GM12874 (cell line): ENCODE results near the gene GLG1.

Experiments used
- CTCF ChIP-seq: IDR thresholded peaks from 2 replicates; pipeline ENCODE4 v1.5.1; 2011; ENCODE audit warnings: low read depth, mild to moderate bottlenecking, control low read depth, low read length, moderate library complexity; ENCODE audit not compliant: insufficient read depth

Gene GLG1

GRCh38 chr16:74591876-74592650 lies 14.9 kb downstream of the GLG1 start:
- no peak for TF ChIP-seq CTCF

DNA sequence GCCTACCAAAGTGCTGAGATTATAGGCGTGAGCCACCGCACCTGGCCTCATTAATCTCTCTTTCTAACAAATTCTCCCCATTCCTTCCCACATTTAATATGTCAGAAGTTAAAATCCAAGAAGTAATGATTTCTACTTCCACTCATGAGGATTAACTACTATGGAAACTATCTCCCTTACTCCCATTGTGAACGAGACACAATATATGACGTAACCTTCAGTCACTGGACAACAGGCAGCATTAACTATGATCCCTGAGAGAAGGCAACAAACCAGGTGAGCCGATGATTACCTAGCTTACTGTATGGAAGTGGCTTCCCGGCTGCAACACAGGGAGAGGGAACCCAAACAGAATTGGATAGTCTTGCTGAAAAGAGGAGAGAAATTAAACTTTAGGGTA lies 20.0 kb downstream of the GLG1 start:
- TF ChIP-seq CTCF = no peak

GRCh38 chr16:74585846-74586443 lies 21.0 kb downstream of the GLG1 start:
- no peak for TF ChIP-seq CTCF

DNA sequence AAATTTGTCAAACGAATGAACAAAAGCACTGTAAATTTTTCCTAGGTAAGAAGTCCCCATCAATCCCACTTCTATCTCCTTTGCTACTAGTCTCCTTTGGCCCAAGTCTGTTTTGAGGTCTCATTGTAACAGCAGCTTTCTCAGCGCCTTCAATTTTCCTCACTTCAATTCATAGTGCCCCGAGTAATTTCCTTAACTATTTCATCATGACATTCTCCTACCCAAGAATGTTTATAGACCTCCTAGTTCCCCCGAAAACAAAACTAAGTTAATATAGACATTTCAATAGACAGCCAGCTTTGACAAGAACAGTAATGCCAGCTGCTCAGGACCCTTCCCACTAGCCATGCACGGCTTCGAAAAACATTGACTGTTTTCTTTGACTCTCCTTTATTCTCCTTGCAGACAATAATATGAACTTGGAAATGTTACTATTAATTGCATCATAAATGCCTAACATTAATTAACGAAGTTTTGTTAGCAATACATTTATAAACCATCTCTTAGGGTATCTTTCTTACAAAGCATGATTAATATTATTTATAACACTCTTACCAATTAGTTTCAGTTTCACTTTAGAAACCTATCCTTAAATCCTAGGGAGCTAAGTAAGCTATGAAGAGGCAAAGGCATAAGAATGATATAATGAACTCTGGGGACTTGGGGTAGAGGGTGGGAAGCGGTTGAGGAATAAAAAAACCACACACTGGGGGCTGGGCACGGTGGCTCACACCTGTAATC lies 22.8 kb downstream of the GLG1 start:
- TF ChIP-seq CTCF = no peak

DNA sequence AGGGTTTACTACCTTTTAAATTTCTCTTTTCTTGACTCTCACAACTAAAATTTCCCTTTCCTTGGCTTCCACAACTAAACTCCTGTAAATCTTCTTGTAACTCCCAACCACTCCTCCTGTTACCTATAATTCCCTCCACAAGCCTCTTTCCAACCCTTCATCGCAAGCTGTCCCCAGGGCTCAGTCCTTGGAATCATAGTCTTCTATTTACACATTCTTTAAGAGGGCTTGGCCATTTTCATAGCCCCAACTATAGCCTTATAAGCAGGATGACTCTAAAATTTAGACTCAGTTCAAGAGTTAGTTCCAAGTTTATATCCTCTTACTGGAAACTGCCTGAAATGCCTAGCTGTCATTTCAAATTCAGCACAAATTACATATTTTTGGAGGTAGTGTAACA lies 23.9 kb downstream of the GLG1 start:
- TF ChIP-seq CTCF = no peak

DNA sequence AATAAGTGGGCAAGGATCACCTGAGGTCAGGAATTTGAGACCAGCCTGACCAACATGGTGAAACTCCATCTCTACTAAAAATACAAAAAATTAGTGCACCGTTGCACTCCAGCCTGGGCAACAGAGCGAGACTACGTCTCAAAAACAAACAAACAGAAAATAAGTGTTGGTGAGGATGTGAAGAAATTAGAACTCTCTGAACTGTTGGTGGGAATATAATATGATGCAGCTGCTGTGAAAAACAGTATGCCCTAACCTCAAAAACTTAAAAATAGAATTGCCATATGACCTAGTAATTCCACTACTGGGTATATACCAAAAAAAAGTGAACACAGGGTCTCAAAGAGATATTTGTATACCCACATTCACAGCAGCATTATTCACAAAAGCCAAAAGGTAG lies 26.1 kb downstream of the GLG1 start:
- no peak for TF ChIP-seq CTCF

- TF ChIP-seq CTCF = no peak
Observed at GRCh38 chr16:74578838-74579237, 28.1 kb downstream of the GLG1 start.
